HepG2 (cell line): ENCODE data around the gene PACS1. TPM values are rescaled to one million over a fixed set of nuclear protein-coding genes. Genes with fewer than 3 reads are reported as not detected.
A peak's percentile ranks its signal among the peaks of the same experiment; 100 is the strongest.

ENCODE experiments used
- DMAP1 ChIP-seq: IDR thresholded peaks from 2 replicates; pipeline ENCODE4 v1.6.1; 2016
- FOXK1 ChIP-seq: sonication (generic); formaldehyde crosslinking; IDR thresholded peaks from 2 replicates; pipeline ENCODE4 v1.4.0; 2020; ENCODE audit warnings: low read depth, missing genetic modification reagents, borderline replicate concordance
- HMGXB4 ChIP-seq, 2 experiments: sonication (generic) in 1 of 2; formaldehyde crosslinking in 1 of 2; IDR thresholded peaks; 2 replicates each; pipeline versions ENCODE4 v1.4.0 to v1.6.1; 2018 to 2020; ENCODE audit warnings: missing genetic modification reagents in 2 of 2, borderline replicate concordance in 1 of 2, low read depth in 1 of 2, mild to moderate bottlenecking in 1 of 2, missing biosample characterization in 1 of 2
- JUND ChIP-seq: sonication (generic); formaldehyde crosslinking; IDR thresholded peaks from 2 replicates; pipeline ENCODE4 v1.8.0; 2022; ENCODE audit warnings: mild to moderate bottlenecking, missing genetic modification reagents
- PHB2 ChIP-seq: fragments of 450-650 bp; IDR thresholded peaks from 2 replicates; pipeline ENCODE4 v1.6.1; 2018; ENCODE audit not compliant: partially characterized antibody
- PHF5A ChIP-seq: IDR thresholded peaks from one replicate; pipeline ENCODE4 v1.6.1; 2018; ENCODE audit warnings: low read depth, missing genetic modification reagents; ENCODE audit not compliant: unreplicated experiment
- REST ChIP-seq, 2 experiments: IDR thresholded peaks; 2 replicates each; pipeline ENCODE4 v1.6.1; 2011 to 2012; ENCODE audit warnings: low read length in 2 of 2, borderline replicate concordance in 1 of 2, low read depth in 1 of 2, mild to moderate bottlenecking in 1 of 2, moderate library complexity in 1 of 2
- TAF1 ChIP-seq: sonication (generic); formaldehyde crosslinking; IDR thresholded peaks from 2 replicates; pipeline ENCODE4 v1.4.0; 2020; ENCODE audit warnings: missing genetic modification reagents
- ZFP37 ChIP-seq: sonication (generic); formaldehyde crosslinking; IDR thresholded peaks from 2 replicates; pipeline ENCODE4 v1.4.0; 2020; ENCODE audit warnings: missing genetic modification reagents, borderline replicate concordance
- ZNF235 ChIP-seq: sonication (generic); formaldehyde crosslinking; IDR thresholded peaks from 2 replicates; pipeline ENCODE4 v1.8.1; 2023; ENCODE audit warnings: mild to moderate bottlenecking, missing genetic modification reagents, borderline replicate concordance
- ZNF292 ChIP-seq: sonication (generic); formaldehyde crosslinking; IDR thresholded peaks from 2 replicates; pipeline ENCODE4 v1.8.1; 2022; ENCODE audit warnings: mild to moderate bottlenecking, low read depth, missing genetic modification reagents, borderline replicate concordance
- ZNF343 ChIP-seq: sonication (generic); formaldehyde crosslinking; IDR thresholded peaks from 2 replicates; pipeline ENCODE4 v1.4.0; 2020; ENCODE audit warnings: mild to moderate bottlenecking, missing genetic modification reagents
- ZNF430 ChIP-seq: sonication (generic); formaldehyde crosslinking; IDR thresholded peaks from 2 replicates; pipeline ENCODE4 v1.9.0; 2021; ENCODE audit warnings: mild to moderate bottlenecking, missing genetic modification reagents
- ZZZ3 ChIP-seq: sonication (generic); formaldehyde crosslinking; IDR thresholded peaks from 2 replicates; pipeline ENCODE4 v1.4.0; 2020; ENCODE audit warnings: missing genetic modification reagents, mild to moderate bottlenecking, borderline replicate concordance
- polyA plus RNA-seq, 8 experiments: library from polyadenylated mRNA; depleted of rRNA in 3 of 8; stranded (reverse) in 7 of 8; unstranded in 1 of 8; fragments of >200 nt; fragmentation: Illumina TruSeq in 4 of 8; extraction: Trizol in 4 of 8; gene quantifications; 2 replicates each; pipeline versions ENCODE4 v1.2.1 to v1.2.3, GENCODE V29; 2011 to 2016; ENCODE audit warnings: low read depth in 4 of 8, missing spikeins in 1 of 8, mixed read lengths in 1 of 8; ENCODE audit not compliant: insufficient read depth in 1 of 8
- total RNA-seq, 5 experiments: library from RNA; depleted of rRNA; stranded (reverse); fragments of >200 nt; fragmentation: Illumina TruSeq; extraction: Trizol; gene quantifications; 2 replicates each; pipeline ENCODE4 v1.2.3, GENCODE V29; 2016; ENCODE audit warnings: low read depth in 1 of 5
- TF ChIP-seq, protein P1 (sequence below): IDR thresholded peaks from 2 replicates; pipeline ENCODE4 v1.6.1; 2016
- TF ChIP-seq, protein P2 (sequence below): sonication (generic); formaldehyde crosslinking; IDR thresholded peaks from 2 replicates; pipeline ENCODE4 v1.4.0; 2020; ENCODE audit warnings: mild to moderate bottlenecking, low read depth, missing genetic modification reagents

Gene PACS1
- total and polyA plus RNA-seq, 2 of the 13 experiments (the other 11 are each of a cell fraction or from before 2014, with no cell fraction given): 7.6 to 8.6 TPM

GRCh38 chr11:66268244-66268951 lies 198.3 kb downstream of the PACS1 start, which contains the start of gene RAB1B (continued):
- TF ChIP-seq ZNF235 (0 out of 2 replicates have a peak, but pooled peaks have one; percentile 82), REST (IDR thresholded peaks at IDR 0.05; ENCODE audit: borderline replicate concordance in 1 of 2, low read depth in 1 of 2, low read length in 2 of 2) (no peak), ZNF292 (CRISPR knock-in tag) (0 out of 2 replicates have a peak, but pooled peaks have one; percentile 22), PHB2 (no peak), PHF5A (CRISPR knock-in tag) (peak; percentile 21), JUND (no peak), TAF1 (CRISPR knock-in tag) (peak; percentile 23; the same call in 1 of the 2 replicates), ZZZ3 (CRISPR knock-in tag) (no peak; the same call in 1 of the 2 replicates), ZNF430 (peak; percentile 65; the same call in 1 of the 2 replicates), ZNF343 (CRISPR knock-in tag) (0 out of 2 replicates have a peak, but pooled peaks have one; percentile 5), DMAP1 (CRISPR knock-in tag) (peak; percentile 39; the same call in 1 of the 2 replicates), FOXK1 (peak; percentile 56; the same call in 1 of the 2 replicates), HMGXB4 (CRISPR knock-in tag; IDR thresholded peaks at IDR 0.05; ENCODE audit: borderline replicate concordance in 1 of 2, low read depth in 1 of 2) (no peak; a peak in 1 of 4 replicates), ZFP37 (0 out of 2 replicates have a peak, but pooled peaks have one; percentile 1)
- TF ChIP-seq, protein P1, sequence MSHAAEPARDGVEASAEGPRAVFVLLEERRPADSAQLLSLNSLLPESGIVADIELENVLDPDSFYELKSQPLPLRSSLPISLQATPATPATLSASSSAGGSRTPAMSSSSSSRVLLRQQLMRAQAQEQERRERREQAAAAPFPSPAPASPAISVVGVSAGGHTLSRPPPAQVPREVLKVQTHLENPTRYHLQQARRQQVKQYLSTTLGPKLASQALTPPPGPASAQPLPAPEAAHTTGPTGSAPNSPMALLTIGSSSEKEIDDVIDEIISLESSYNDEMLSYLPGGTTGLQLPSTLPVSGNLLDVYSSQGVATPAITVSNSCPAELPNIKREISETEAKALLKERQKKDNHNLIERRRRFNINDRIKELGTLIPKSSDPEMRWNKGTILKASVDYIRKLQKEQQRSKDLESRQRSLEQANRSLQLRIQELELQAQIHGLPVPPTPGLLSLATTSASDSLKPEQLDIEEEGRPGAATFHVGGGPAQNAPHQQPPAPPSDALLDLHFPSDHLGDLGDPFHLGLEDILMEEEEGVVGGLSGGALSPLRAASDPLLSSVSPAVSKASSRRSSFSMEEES (CRISPR knock-in tag): peak; percentile 21; the same call in 1 of the 2 replicates
- TF ChIP-seq, protein P2, sequence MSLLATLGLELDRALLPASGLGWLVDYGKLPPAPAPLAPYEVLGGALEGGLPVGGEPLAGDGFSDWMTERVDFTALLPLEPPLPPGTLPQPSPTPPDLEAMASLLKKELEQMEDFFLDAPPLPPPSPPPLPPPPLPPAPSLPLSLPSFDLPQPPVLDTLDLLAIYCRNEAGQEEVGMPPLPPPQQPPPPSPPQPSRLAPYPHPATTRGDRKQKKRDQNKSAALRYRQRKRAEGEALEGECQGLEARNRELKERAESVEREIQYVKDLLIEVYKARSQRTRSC (CRISPR knock-in tag): no peak
